ENCODE results near the gene NSUN3.

- TF ChIP-seq CTCF (conservative IDR thresholded peaks at IDR 0.05; ENCODE audit: low read length), result no peak
- no peak for TF ChIP-seq EZH2phosphoT487 (IDR thresholded peaks at IDR 0.05; ENCODE audit: borderline replicate concordance, low read depth, low read length)
These were observed 7.6 kb downstream of the NSUN3 start for GRCh38 chr3:94070341-94070911.
